Osteocyte (in vitro differentiated cells): ENCODE measurements around the gene TMPRSS12. TPM values are rescaled to one million over a fixed set of nuclear protein-coding genes. Genes with fewer than 3 reads are reported as not detected.
A peak's percentile ranks its signal among the peaks of the same experiment; 100 is the strongest.
"Not testable (repeated sequence)": the region's sequence is repeated elsewhere in the genome, so short reads cannot be mapped to it uniquely, and the experiment has no call there.

Source experiments
- DNase-seq: peaks from one replicate; pipeline ENCODE4 v3.0.0; 2021; ENCODE audit warnings: mixed read lengths; ENCODE audit not compliant: unreplicated experiment; ENCODE audit errors: extremely low spot score
- H3K27ac Mint-ChIP-seq: one replicate; pipeline ENCODE4 v1.8.0; 2021; ENCODE audit warnings: mild to moderate bottlenecking, mixed read lengths; ENCODE audit not compliant: unreplicated experiment
- H3K27me3 Mint-ChIP-seq: one replicate; pipeline ENCODE4 v1.8.0; 2021; ENCODE audit warnings: mixed read lengths; ENCODE audit not compliant: unreplicated experiment
- H3K36me3 Mint-ChIP-seq: one replicate; pipeline ENCODE4 v1.8.0; 2021; ENCODE audit warnings: mixed read lengths; ENCODE audit not compliant: unreplicated experiment
- H3K4me1 Mint-ChIP-seq: one replicate; pipeline ENCODE4 v1.8.0; 2021; ENCODE audit warnings: mixed read lengths; ENCODE audit not compliant: unreplicated experiment
- H3K4me3 Mint-ChIP-seq: one replicate; pipeline ENCODE4 v1.8.0; 2021; ENCODE audit warnings: mild to moderate bottlenecking, moderate library complexity, mixed read lengths; ENCODE audit not compliant: unreplicated experiment
- H3K9me3 Mint-ChIP-seq: one replicate; pipeline ENCODE4 v1.8.0; 2021; ENCODE audit warnings: mixed read lengths; ENCODE audit not compliant: unreplicated experiment
- total RNA-seq: library from RNA; stranded (reverse); gene quantifications from 2 replicates; pipeline ENCODE4 v1.2.1, GENCODE V29; 2021
- TF ChIP-seq, protein P1 (sequence below): fragments of 200-600 bp; sonication (generic); IDR thresholded peaks from 2 replicates; pipeline ENCODE4 v1.5.0; 2021; ENCODE audit warnings: antibody characterized with exemption, mild to moderate bottlenecking, moderate library complexity

Gene TMPRSS12
- total RNA-seq, 1 donor from 2014 or later: not detected

DNA sequence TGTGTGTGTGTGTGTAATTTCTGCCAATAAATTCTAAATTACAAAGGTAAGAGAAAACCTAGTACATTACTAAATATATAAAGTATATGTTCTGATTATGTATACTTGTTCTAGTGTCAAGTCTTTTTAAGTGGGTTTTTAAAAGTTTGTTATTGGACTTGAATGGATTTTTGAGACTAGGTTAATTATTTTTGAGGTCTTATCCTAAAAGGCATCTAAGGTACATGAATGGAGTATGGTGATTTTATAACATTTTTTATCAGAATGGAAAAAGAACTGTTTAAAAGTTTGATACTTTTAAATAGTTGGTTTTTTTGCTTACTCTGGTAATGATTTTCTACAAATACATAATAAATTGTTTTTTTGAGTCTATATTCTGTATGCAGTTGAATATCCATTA is 22.5 kb upstream of the TMPRSS12 start:
- peaks cover 30% of the 10 kb centered on the region for H3K36me3 Mint-ChIP-seq
- no peaks in the 10 kb centered on the region for H3K9me3 Mint-ChIP-seq
- H3K27ac Mint-ChIP-seq: no peak overlapping the region
- H3K4me3 Mint-ChIP-seq: no peak overlapping the region
- no peak for DNase-seq
- TF ChIP-seq, protein P1, sequence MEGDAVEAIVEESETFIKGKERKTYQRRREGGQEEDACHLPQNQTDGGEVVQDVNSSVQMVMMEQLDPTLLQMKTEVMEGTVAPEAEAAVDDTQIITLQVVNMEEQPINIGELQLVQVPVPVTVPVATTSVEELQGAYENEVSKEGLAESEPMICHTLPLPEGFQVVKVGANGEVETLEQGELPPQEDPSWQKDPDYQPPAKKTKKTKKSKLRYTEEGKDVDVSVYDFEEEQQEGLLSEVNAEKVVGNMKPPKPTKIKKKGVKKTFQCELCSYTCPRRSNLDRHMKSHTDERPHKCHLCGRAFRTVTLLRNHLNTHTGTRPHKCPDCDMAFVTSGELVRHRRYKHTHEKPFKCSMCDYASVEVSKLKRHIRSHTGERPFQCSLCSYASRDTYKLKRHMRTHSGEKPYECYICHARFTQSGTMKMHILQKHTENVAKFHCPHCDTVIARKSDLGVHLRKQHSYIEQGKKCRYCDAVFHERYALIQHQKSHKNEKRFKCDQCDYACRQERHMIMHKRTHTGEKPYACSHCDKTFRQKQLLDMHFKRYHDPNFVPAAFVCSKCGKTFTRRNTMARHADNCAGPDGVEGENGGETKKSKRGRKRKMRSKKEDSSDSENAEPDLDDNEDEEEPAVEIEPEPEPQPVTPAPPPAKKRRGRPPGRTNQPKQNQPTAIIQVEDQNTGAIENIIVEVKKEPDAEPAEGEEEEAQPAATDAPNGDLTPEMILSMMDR: no peak
- peaks cover 16% of the 10 kb centered on the region for H3K4me1 Mint-ChIP-seq
- H3K27me3 Mint-ChIP-seq: no peaks in the 10 kb centered on the region

DNA sequence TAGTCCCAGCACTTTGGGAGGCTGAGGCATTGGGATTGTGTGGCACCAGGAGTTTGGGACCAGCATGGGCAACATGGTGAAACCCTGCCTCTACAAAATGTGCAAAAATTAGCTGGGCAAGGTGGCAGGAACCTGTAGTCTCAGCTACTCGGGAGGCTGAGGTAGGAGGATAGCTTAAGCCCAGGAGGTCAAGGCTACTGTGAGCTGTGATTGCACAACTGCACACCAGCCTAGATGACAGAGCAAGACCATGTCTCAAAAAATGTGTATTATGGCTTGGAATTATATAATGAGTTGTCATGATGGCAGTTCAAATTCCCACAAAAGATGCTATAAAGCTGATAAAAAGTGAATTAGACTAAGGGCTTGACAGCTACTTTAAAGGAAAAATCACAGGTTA is 20.6 kb upstream of the TMPRSS12 start:
- DNase-seq: no peak
- Mint-ChIP-seq H3K36me3 (peaks cover 16% of the 10 kb centered on the region), H3K4me1 (peaks cover 20% of the 10 kb centered on the region), H3K27ac (no peak overlapping the region), H3K27me3 (no peaks in the 10 kb centered on the region), H3K4me3 (no peak overlapping the region), H3K9me3 (no peaks in the 10 kb centered on the region)
- TF ChIP-seq, protein P1: no peak

DNA sequence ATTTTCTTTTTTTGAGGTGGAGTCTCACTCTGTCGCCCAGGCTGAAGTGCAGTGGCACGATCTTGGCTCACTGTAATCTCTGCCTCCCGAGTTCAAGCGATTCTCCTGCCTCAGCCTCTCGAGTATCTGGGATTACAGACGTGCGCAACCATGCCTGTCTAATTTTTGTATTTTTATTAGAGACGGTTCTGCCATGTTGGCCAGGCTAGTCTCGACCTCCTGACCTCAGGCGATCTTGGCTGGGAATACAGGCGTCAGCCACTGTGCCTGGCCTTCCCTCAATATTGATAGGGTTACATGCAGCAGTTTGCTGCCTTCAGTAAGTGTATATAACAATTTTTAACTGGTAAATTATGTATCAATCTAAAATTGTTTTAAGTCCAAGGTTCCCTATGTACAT is 19.0 kb upstream of the TMPRSS12 start:
- H3K27ac Mint-ChIP-seq, H3K36me3 Mint-ChIP-seq, DNase-seq, H3K27me3 Mint-ChIP-seq, H3K4me3 Mint-ChIP-seq, H3K9me3 Mint-ChIP-seq: not testable (repeated sequence)
- H3K4me1 Mint-ChIP-seq: peaks cover 20% of the 10 kb centered on the region

DNA sequence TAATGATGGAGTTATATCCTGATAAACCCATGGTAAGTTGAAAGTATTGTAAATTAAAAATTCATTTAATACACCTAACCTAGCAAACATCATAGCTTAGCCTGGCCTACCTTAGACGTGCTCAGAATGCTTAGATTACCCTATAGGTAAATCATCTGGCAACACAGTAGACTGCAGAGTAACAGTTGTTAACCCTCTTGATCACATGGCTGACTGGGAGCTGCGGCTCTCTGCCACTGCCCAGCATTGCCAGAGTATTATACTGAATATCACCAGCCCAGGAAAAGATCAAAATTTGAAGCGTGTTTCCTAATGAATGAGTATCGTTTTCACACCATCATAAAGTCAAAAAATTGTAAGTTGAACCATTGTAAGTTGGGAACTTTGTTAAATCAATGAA is 17.8 kb upstream of the TMPRSS12 start:
- no peaks in the 10 kb centered on the region for H3K27me3 Mint-ChIP-seq
- no peak overlapping the region for H3K4me3 Mint-ChIP-seq
- peaks cover 8% of the 10 kb centered on the region for H3K4me1 Mint-ChIP-seq
- H3K9me3 Mint-ChIP-seq: no peaks in the 10 kb centered on the region
- DNase-seq: no peak
- H3K36me3 Mint-ChIP-seq: peaks cover 4% of the 10 kb centered on the region
- TF ChIP-seq, protein P1: no peak
- peak overlapping the region; percentile 74 for H3K27ac Mint-ChIP-seq

DNA sequence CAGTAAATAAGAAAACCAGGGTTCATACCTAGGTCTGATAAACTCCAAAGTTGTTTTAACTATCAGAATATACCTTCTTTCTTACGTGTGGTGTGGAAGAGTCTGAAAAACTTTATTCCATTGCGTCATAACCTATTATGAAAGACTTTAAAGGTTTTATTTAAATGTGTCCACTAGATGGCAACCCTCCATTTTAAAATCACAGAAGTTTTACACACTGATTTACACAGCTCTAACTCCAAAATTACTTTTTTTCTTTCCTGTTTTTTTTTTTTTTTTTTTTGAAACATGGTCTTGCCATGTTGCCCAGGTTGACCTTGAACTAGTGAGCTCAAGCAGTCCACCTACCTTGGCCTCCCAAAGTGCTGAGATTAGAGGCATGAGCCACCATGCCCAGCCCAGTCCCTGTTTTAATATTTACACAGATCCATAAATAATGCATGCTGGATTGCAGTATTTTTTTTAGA is 17.3 kb upstream of the TMPRSS12 start:
- TF ChIP-seq, protein P1: peak; percentile 61
- Mint-ChIP-seq H3K27ac (peak overlapping the region; percentile 74), H3K4me1 (peaks cover 8% of the 10 kb centered on the region), H3K4me3 (no peak overlapping the region), H3K9me3 (no peaks in the 10 kb centered on the region), H3K27me3 (no peaks in the 10 kb centered on the region), H3K36me3 (peaks cover 4% of the 10 kb centered on the region)
- no peak for DNase-seq

DNA sequence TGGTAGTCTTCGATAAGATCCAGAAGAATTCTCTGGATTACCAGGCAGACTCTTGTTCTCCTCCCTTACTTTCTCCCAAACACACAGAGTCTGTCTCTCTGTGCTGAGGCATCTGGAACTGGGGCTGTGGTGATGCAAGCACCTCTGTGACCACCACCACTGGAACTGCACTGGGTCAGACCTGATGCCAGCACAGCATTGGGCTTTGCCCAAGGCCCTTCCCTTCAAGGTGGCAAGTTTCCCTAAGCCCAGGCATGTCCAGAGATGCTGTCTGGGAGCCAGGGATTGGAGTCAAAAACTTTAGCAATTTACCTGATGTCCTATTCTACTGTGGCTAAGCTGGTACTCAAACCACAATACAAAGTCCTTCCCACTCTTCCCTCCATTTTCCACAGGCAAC is 14.6 kb upstream of the TMPRSS12 start:
- H3K27me3 Mint-ChIP-seq: peaks cover 6% of the 10 kb centered on the region
- DNase-seq: no peak

More for the DNA sequence above, 14.6 kb upstream of the TMPRSS12 start:
- TF ChIP-seq, protein P1: no peak
- Mint-ChIP-seq H3K9me3 (peaks cover 5% of the 10 kb centered on the region), H3K4me1 (peaks cover 8% of the 10 kb centered on the region), H3K4me3 (no peak overlapping the region), H3K27ac (no peak overlapping the region), H3K36me3 (no peaks in the 10 kb centered on the region)
